ENCODE results near the gene ANXA11. TPM values are rescaled to one million over a fixed set of nuclear protein-coding genes. Genes with fewer than 3 reads are reported as not detected.

Gene ANXA11
- total and polyA plus RNA-seq, 9 of the 15 experiments (the other 6 are each of a cell fraction or from before 2014, with no cell fraction given), result 43.6 to 212 (median 109) TPM

DNA sequence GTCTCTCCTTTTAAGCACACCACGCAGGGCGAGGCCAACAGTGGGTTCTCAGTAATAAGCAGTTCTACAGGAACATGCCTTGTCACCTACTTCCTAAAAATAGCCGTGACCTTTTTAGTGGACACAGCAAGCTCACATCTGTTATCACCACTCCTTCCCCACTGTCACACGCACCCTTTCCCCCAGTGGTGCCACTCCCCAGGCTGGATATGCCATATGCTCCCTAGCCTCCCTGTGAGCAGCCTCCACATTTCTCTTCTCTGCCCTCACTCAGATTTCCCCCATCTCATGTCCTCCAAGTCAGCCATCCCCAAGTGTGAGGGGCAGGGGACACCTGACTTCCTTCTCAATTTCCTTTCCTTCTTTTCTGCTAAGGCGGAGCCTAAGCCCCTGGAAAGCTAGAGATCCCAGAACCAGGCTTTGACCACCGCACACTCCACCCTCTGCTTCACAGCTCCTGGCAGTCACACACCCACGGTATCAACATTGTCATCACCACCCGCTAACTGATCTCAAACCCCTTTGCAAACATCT, 3.7 kb downstream of the ANXA11 start (continued):
- TF ChIP-seq ETV6 (IDR thresholded peaks at IDR 0.05; ENCODE audit: borderline replicate concordance in 1 of 2, low read depth in 2 of 2, low read length in 1 of 2), result no peak
- no peak for TF ChIP-seq ETV6 (CRISPR knock-in tag; IDR thresholded peaks at IDR 0.05; ENCODE audit: borderline replicate concordance)
- no peak for TF ChIP-seq IRF1 (CRISPR knock-in tag; IDR thresholded peaks at IDR 0.05; ENCODE audit: borderline replicate concordance)
- no peak for TF ChIP-seq ZFP91 (CRISPR knock-in tag; IDR thresholded peaks at IDR 0.05)
- no peak for TF ChIP-seq HOXB6 (CRISPR knock-in tag; IDR thresholded peaks at IDR 0.05; ENCODE audit: borderline replicate concordance)
- TF ChIP-seq ZNF592 (IDR thresholded peaks at IDR 0.05), result no peak

All from K562 (cell line).